AG04449 (cell line): ENCODE data around the gene DLG3.

Experiments used
- CTCF ChIA-PET: fragments of 350-600 bp; formaldehyde crosslinking; extraction: SDS; loops from one replicate; lab custom pipeline; 2021; ENCODE audit warnings: antibody characterized with exemption; lab: Yijun Ruan, JAX
- POLR2A ChIA-PET: fragments of 400-600, 350-600 bp; formaldehyde crosslinking; extraction: SDS; loops from one replicate; lab custom pipeline; 2020; ENCODE audit warnings: antibody characterized with exemption, inconsistent platforms; lab: Yijun Ruan, JAX
- DNase-seq: peaks from one replicate; pipeline ENCODE4 v3.0.0-alpha.2; 2010; ENCODE audit warnings: low read depth, low spot score
- H3K4me3 ChIP-seq: 2 replicates; pipeline ENCODE4 v1.5.1; 2011; ENCODE audit warnings: low read depth, mild to moderate bottlenecking, control low read depth, low read length
- TF ChIP-seq, protein P1 (sequence below): IDR thresholded peaks from one replicate; pipeline ENCODE4 v1.5.1; 2011; ENCODE audit warnings: mild to moderate bottlenecking, moderate library complexity, low read length, control low read depth, inconsistent platforms; ENCODE audit not compliant: insufficient read depth; ENCODE audit errors: missing control alignments

Gene DLG3

DNA sequence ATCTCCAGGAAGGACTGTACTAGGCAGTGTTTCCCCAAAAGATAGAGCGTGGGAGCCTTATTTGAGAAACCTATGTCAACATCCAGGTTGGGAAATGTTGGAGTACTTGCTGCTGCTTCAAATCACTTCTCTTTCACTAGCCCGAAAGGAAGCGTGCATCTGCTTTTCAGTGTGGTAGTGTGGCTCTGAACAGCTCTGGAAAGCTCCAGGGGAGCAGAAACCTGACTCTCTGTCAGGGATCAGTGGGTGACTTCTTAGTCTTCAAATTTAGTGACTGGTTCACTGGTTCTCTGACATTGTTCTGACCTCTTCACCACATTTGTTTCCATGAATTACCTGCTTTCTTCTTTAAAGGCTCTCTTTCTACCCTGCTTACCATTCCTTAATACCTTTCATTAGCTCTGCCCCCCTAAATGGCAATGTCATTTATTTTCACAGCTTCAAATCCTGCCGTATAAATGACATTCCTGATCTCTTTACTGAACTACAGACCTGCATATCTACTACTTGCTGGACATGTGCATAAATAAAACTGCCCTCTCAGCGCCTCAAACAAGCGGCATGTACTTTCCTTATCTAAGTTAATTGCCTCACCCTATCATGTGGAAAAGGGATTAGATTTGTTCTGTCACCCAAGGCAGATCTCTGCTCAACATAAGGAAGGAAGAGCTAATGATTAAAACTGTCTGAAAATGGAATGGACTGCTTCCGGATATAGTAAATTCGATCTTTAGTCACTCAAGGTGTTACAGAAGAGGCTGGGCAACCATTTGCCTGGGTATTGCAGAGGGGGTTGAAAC lies 37.0 kb downstream of the DLG3 start:
- H3K4me3 ChIP-seq = no peak overlapping the region
- TF ChIP-seq, protein P1, sequence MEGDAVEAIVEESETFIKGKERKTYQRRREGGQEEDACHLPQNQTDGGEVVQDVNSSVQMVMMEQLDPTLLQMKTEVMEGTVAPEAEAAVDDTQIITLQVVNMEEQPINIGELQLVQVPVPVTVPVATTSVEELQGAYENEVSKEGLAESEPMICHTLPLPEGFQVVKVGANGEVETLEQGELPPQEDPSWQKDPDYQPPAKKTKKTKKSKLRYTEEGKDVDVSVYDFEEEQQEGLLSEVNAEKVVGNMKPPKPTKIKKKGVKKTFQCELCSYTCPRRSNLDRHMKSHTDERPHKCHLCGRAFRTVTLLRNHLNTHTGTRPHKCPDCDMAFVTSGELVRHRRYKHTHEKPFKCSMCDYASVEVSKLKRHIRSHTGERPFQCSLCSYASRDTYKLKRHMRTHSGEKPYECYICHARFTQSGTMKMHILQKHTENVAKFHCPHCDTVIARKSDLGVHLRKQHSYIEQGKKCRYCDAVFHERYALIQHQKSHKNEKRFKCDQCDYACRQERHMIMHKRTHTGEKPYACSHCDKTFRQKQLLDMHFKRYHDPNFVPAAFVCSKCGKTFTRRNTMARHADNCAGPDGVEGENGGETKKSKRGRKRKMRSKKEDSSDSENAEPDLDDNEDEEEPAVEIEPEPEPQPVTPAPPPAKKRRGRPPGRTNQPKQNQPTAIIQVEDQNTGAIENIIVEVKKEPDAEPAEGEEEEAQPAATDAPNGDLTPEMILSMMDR = no peak
- CTCF ChIA-PET = interaction anchor here (1.2 to 1.5 kb wide), 3 partner anchors 14 to 27 kb away, joined by 3 to 4 read pairs (median 3); no protein-coding TSS in a partner anchor
- POLR2A ChIA-PET = no interaction called here
- DNase-seq = no peak

DNA sequence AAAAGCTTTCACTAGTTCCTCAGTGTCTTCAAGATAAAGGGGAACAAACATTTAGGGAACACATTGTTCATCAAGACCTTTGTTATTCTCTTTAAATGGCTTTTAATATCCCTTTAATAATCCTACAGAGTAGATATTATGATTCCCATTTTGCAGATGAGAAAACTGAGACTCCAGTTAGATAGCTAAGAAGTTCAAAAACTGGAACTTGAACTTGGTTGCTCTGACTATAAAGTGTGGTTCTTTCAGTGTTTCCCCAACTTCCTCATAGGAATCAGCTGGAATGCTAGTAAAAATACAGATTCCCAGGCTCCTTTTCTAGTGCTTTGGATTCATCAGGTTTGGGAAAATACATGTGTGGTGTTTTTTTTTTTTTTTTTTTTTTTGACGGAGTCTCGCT lies 37.7 kb downstream of the DLG3 start:
- ChIA-PET POLR2A (no interaction called here), CTCF (interaction anchor here (1.2 to 1.8 kb wide), 3 partner anchors 13 to 30 kb away, joined by 3 to 4 read pairs (median 3); no protein-coding TSS in a partner anchor)
- DNase-seq = no peak
- TF ChIP-seq, protein P1 = no peak
- H3K4me3 ChIP-seq = no peak overlapping the region

DNA sequence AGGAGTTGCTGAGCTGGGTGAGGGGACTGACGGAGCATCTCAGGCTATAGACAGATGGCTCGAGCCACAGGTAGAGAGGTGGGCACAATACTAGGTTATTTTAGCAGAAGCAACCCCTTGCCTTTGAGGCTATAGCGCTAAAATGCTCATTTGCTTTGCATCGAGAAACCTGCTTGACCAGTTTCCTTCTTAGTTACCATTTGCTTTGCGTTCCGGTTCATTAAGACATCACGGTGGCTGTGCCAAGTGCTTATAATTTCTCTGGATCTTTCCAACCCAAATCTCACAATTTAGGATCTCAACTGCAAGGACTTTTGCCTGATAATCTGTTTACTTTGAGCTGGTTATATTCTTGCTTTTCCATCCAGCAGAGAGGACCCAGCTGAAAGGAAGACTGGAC lies 40.8 kb downstream of the DLG3 start:
- no peak for DNase-seq
- H3K4me3 ChIP-seq = no peak overlapping the region
- TF ChIP-seq, protein P1 = no peak
- ChIA-PET POLR2A (no interaction called here), CTCF (no interaction called here)

DNA sequence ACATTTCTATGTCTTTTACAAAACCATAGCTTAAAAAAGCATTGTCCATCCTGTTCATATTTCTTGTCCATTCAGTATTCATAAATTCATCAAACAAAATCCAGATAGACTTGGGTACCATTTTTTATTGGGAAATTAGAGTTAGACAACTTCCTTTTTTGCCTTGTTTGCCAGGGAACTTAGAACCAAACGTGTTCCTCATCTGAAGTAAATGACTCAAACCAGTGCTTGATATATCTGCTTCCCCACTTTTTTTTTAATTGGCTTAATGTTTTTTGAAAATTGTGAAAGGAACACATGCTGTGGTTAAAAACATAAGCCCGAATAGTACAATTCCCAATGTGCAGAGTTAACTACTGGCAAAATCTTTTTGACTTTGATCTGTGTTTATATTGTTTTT lies 44.2 kb downstream of the DLG3 start:
- POLR2A ChIA-PET = no interaction called here
- TF ChIP-seq, protein P1 = no peak
- CTCF ChIA-PET = no interaction called here
- no peak for DNase-seq
- no peak overlapping the region for H3K4me3 ChIP-seq

DNA sequence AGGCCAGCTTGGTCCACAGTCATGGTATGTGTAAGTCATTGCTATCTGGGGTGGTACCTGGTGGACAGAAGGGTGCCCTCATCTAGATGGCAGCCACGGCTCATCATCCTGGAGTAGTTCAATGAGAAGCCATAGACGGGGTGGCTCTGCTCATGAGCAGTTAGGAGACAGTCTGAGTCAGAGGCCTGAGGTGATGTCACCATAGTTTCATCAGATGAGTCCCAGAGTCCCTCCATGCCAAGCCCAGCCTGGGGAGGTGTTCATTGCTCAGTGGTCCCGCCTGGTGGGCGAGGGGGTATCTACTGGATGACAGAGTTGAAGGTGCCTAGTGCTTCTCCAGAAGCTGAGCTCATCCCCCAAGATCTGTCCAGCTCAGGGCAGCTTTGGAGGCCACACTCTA lies 49.8 kb downstream of the DLG3 start:
- no peak overlapping the region for H3K4me3 ChIP-seq
- no peak for DNase-seq
- ChIA-PET POLR2A (no interaction called here), CTCF (no interaction called here)
- TF ChIP-seq, protein P1 = no peak

DNA sequence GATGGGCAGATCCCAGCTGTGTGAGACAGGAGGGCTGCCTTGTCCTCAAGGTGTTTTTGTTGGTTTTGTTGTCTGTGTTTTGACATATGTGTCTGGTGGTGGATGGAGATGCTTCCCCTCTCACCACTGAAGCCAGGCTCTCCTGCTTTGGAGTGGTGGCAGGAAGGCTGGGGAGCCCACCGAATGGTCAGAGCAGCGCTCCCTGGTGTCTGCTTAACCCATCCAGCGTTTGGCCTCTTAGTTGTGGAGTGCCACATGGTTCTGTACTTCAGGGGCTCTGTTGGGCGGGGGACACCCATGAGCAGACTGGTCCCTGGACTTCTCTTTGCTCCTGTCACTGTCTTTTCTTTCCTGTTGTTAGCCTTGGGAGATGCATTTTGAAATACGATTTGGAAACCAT lies 51.9 kb downstream of the DLG3 start:
- CTCF ChIA-PET = interaction anchor here (1.5 kb wide), 1 partner anchor 15 kb away, joined by 3 read pairs; no protein-coding TSS in a partner anchor
- TF ChIP-seq, protein P1 = no peak
- H3K4me3 ChIP-seq = no peak overlapping the region
- no peak for DNase-seq
- POLR2A ChIA-PET = no interaction called here
